HCT116 (cell line): ENCODE data around the gene KCNE5.

ENCODE experiments used
- CTCF ChIP-seq, 3 experiments: fragments of 200-600 bp in 1 of 3; sonication (generic) in 1 of 3; IDR thresholded peaks in 2 of 3; conservative IDR thresholded peaks in 1 of 3; 2 replicates each; pipeline ENCODE4 v1.5.1; 2012 to 2017; ENCODE audit warnings: low read depth in 2 of 3, low read length in 2 of 3, antibody characterized with exemption in 1 of 3, borderline replicate concordance in 1 of 3, control low read depth in 1 of 3, mild to moderate bottlenecking in 1 of 3, mixed read lengths in 1 of 3, mixed run types in 1 of 3, moderate library complexity in 1 of 3; ENCODE audit not compliant: insufficient read depth in 1 of 3
- EZH2phosphoT487 ChIP-seq: fragments of 200-600 bp; IDR thresholded peaks from 2 replicates; pipeline ENCODE4 v1.6.1; 2018; ENCODE audit warnings: antibody characterized with exemption, borderline replicate concordance
- MAX ChIP-seq: IDR thresholded peaks from 2 replicates; pipeline ENCODE4 v1.6.1; 2012
- POLR2A ChIP-seq: IDR thresholded peaks from 2 replicates; pipeline ENCODE4 v1.7.0; 2011; ENCODE audit warnings: borderline replicate concordance; ENCODE audit not compliant: insufficient read depth, insufficient read length; ENCODE audit errors: extremely low read depth
- POLR2AphosphoS5 ChIP-seq: IDR thresholded peaks from 2 replicates; pipeline ENCODE4 v1.6.1; 2011; ENCODE audit warnings: mild to moderate bottlenecking, low read depth, low read length, moderate library complexity
- RAD21 ChIP-seq: IDR thresholded peaks from 2 replicates; pipeline ENCODE4 v1.6.1; 2012; ENCODE audit warnings: low read depth, mild to moderate bottlenecking
- REST ChIP-seq: IDR thresholded peaks from 2 replicates; pipeline ENCODE4 v1.6.1; 2012; ENCODE audit warnings: low read depth
- YY1 ChIP-seq: IDR thresholded peaks from 2 replicates; pipeline ENCODE4 v1.6.1; 2011; ENCODE audit warnings: low read length, low read depth, moderate library complexity, mild to moderate bottlenecking; ENCODE audit not compliant: insufficient replicate concordance; ENCODE audit errors: extremely low read depth
- ZNF274 ChIP-seq: fragments of 200-500 bp; sonication (Bioruptor generic); IDR thresholded peaks from 2 replicates; pipeline ENCODE4 v1.6.1; 2014; ENCODE audit warnings: mild to moderate bottlenecking, low read depth, low read length, inconsistent platforms

GRCh38 chrX:109622270-109622669 is 2.7 kb downstream of the KCNE5 start:
- TF ChIP-seq RAD21: no peak
- TF ChIP-seq POLR2AphosphoS5: no peak
- no peak for TF ChIP-seq POLR2A
- no peak for TF ChIP-seq EZH2phosphoT487
- TF ChIP-seq CTCF (IDR thresholded peaks at IDR 0.05 in 2 of 3, conservative IDR thresholded peaks at IDR 0.05 in 1 of 3; ENCODE audit: borderline replicate concordance in 1 of 3, insufficient read depth in 1 of 3, low read depth in 2 of 3, low read length in 2 of 3): no peak
- TF ChIP-seq ZNF274: no peak
- TF ChIP-seq MAX: no peak
- no peak for TF ChIP-seq YY1
- no peak for TF ChIP-seq REST
